SH-SY5Y (cell line): ENCODE data around the gene ZNF648.

Source experiments
- GATA2 ChIP-seq: IDR thresholded peaks from 2 replicates; pipeline ENCODE4 v1.6.1; 2011; ENCODE audit warnings: mild to moderate bottlenecking, low read depth, low read length
- GATA3 ChIP-seq: IDR thresholded peaks from 2 replicates; pipeline ENCODE4 v1.6.1; 2011; ENCODE audit warnings: low read depth, mild to moderate bottlenecking, low read length, moderate library complexity

- no peak for TF ChIP-seq GATA3
- TF ChIP-seq GATA2, result no peak
These were observed 26.3 kb upstream of the ZNF648 start for GRCh38 chr1:182087719-182088350.
